Dedifferentiated amniotic fluid mesenchymal stem cell (primary cell): ENCODE data around the gene LIPN.
A peak's percentile ranks its signal among the peaks of the same experiment; 100 is the strongest.
"Not testable (repeated sequence)": the region's sequence is repeated elsewhere in the genome, so short reads cannot be mapped to it uniquely, and the experiment has no call there.

Experiments used
- DNase-seq: peaks from one replicate; pipeline ENCODE4 v3.0.0-alpha.2; 2016; ENCODE audit errors: extremely low spot score

Gene LIPN

DNA sequence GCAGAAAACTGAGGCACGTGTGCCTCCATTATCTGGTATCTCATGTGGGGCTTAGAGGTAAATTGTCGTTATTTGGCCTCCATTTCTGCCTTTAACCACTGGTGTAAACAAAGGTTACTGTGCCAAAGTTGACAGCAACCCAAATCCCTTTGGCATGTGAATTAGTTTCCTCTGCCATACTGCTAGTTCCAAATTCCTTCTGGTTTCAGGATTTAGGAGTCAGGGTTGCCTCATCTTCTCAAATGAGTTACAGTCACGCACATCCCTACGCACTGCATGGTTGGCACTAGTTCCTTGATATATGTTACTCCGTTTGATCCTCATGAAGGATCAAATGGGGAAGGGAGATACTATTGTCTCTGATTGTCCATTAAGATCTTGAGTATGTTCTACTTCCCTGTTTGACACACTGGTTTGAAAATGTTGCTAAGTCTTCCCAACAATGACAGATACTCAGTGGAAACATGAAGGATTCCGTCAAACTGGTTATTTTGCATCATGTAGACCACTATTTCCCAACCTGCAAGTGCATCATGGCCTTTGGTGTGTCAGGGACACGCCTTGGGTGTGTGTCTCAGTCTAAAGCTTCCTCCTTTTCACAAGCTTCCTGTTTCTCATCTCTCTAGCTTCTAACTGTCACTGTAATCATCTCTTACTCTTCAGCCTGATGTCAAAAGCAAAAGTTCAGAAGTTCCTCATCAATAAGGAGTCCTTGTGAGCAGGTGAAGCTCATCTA is at the start of gene LIPN:
Gene LIPN, plus strand, starts transcription at position 655 of the 736 bp plus-strand sequence. CDS start 1,386 bp downstream, outside the sequence.
- DNase-seq = no peak

DNA sequence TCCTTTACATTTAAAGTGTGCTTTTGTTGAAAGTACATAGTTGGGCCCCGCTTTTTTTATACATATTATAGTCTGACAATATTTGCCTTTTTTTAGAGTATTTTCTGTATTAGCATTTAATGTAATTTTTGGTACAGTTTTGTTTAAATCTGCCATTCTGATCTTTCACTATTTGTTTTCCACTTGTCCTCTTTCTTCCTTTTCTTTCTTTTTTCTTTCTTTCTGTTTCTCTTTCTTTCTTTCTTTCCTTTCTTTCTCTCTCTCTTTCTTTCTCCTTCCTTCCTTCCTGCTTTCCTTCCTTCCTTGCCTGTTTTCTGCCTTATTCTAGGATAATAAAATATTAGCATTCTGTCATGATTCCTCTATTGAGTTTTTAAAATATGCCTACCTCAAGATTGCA is 44.3 kb upstream of the LIPN start:
- DNase-seq = no peak

DNA sequence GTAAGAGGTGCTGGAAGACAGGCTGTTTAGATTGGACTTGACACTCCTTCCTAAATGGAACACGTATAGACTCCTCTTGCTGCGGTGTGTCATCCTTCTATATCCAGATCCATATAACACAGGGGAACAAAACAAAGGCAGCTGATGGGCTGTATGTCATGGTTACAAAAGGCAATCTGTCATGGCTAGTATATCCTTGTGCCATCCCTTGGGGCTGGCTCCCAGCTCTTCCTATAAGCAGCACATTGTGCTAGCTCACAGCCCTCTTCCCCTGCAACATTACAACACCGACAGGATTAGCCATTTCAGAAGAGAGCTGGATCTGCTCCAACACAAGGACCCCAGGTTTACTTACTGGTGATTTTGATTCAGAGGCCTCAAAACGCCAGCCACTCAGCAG is 38.4 kb upstream of the LIPN start:
- DNase-seq = no peak

GRCh38 chr10:88725798-88726197 is 34.0 kb upstream of the LIPN start:
- DNase-seq = no peak

- no peak for DNase-seq
Observed at GRCh38 chr10:88728107-88728763, 31.6 kb upstream of the LIPN start.

DNA sequence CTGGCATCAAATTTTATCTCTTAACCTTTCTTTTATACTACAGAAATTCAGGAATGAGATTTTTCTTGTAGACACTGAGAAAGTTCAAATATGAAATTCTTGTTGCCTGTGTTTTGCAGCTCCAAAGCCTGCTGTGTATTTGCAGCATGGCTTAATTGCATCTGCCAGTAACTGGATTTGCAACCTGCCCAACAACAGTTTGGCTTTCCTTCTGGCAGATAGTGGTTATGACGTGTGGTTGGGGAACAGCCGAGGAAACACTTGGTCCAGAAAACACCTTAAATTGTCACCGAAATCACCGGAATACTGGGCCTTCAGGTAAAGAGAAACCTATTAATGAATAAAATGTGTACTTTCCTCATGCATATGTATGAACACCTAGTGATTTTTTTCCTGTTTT is 29.0 kb upstream of the LIPN start:
- DNase-seq = no peak

GRCh38 chr10:88731296-88731695 is 28.5 kb upstream of the LIPN start:
- DNase-seq = no peak

DNA sequence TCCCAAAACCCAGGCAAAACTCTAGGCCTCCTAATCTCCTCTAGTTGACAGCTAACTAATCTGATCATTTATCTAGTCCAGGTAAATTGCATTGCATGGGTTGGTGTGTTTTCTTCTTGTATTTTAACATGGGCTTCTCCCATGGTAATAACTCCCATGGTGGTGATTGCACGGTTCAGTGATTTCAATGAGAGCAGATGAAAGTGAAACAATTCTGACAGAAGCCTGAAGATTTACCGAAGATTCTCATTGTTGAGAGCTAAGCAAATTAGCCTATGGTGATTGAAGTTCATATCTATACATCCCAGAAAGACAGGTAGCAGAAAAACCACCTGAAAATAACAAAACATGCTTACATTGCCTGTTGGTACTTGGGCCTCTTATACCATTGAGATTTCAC is 26.6 kb upstream of the LIPN start:
- DNase-seq = no peak

DNA sequence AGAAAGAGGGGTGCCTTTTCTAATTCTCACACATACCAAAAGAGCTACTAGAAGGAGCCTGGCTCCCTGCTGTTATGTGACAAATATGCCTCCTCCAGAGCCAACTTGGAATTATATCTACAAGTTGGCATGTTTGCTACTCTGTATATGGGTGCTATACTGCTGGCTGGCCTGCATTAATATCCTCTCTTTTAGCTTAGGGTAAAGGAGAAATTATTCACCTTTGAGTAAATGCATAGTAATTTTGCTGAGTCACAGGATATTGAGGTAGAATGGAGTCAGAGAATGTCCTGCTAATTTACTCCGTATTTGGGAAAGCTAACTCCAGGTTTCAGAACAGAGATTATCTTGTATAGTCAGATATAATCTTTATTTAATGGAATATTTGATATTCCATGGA is 24.2 kb upstream of the LIPN start:
- no peak for DNase-seq

- not testable (repeated sequence) for DNase-seq
Observed at GRCh38 chr10:88741921-88742320, 17.9 kb upstream of the LIPN start.

DNA sequence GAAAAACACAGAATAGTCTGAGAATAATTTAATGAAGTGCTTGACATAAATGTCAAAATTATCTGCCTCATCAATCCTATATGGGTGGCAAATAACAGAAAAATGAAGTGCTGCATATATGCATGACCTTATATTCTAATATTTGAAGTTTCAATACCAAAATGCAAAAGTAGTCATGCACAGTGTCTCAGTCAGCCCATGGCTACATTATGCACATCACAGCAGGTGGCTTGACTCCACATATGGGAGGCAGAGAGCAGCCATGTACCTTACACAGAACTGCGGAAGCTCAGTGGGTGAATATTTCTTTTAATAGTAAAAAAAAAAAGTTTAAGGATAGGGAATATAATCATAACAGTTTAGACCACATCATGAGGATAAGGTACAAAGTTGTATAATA is 17.4 kb upstream of the LIPN start:
- DNase-seq = no peak

DNA sequence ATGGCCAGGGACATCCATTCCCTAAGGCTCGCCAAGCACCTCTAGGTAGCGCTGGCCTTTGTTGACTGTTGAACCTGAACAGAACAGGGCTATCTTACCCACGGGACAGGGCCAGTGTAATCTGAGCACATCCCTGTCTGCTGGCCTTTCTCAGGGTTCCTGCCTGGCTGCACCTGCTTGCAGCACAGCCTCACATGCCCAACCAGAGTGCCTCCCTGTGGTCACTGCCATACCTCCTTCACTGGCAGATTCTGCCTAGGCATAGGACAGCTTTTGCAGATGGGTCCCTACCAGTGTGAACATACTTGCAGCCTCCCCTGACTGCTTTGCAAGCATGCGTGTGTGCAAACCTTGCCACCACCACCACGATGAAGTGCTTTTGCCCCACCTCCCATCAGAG is 15.8 kb upstream of the LIPN start:
- no peak for DNase-seq

GRCh38 chr10:88745633-88746032 is 14.2 kb upstream of the LIPN start:
- DNase-seq = no peak

DNA sequence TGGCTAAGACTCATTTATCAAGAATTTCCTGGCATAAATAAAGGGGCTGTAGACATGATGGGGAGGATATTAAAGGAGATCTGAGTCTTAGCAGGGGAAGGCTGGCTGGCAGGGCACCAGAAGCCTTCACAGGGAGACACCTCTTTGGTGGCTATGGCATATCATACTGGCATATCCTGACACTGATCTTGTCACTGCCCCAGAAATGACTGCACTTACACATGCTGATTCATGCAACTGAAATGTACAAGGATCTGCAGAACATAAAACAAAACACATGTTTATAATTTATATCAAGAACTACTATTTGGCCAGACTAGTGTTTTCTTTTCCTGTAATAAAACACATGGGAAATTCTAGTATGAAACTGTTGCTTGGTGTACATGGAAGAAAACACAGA is 5.5 kb upstream of the LIPN start:
- peak; percentile 61 for DNase-seq

DNA sequence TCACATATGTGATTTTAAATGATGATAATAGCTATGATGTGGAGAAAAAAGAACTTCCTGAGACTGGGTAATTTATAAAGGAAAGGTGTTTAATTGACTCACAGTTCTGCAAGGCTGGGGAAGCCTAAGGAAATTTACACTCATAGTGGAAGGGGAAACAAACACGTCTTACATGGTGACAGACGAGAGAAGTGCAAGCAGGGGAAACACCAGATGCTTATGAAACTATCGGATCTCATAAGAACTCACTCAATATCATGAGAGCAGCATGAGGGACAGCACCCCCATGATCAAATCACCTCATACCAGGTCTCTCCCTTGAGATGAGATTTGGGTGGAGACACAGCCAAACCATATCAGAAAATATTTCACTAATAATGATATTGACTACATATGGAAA is 4.1 kb upstream of the LIPN start:
- DNase-seq = no peak

GRCh38 chr10:88756660-88757059 is 3.2 kb upstream of the LIPN start:
- no peak for DNase-seq

DNA sequence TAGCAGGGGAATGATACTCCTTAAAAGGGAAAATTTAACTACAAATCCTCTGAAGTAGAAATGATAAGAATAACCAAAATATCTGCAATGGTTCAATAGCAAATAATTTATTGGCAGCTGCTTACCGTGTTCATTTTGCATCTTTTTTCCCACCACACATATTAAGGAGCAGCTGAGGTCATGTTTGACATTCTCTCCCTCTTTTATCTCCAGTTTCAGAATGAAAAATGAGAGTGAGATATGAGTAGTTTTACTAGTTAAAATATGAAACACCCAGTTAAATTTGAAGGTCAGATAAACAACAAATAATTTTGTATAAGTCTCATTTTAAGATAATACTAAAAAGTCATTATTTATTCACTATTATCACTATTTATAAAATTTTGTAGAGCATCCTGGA is 3.1 kb downstream of the LIPN start:
- DNase-seq = no peak

DNA sequence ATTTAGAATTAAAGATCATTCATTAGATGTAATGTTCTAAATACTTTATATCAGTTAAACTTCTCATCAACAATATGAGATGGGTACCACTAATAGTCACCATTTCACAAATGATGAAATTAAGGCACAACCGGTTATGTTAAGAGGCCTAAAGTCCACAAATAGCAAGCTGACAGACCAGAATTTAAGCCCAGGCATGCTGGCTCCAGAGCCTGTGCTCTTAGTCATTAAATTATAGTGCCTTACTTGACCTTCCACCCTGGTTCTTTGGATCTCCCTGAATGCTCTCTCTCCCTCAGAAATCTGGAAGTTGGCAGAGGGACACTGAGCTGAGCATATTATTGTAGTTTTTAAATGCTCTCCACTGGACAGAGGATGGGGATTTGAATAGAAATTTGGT is 3.6 kb downstream of the LIPN start:
- no peak for DNase-seq

DNA sequence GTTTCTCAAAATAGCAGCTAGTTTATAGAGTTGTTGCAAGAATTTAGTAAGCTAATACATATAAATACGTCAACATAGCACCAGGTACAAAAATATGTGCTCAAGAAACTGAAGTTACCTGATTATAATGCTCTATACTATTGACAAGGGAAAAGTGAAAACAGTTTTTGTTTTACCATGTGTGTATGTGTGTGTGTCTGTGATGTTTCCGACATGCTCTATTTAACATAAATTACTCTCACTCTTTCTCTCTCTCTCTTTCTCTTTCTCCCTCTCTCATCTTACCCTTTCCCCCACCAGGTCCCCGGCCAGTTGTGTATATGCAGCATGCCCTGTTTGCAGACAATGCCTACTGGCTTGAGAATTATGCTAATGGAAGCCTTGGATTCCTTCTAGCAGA is 4.3 kb downstream of the LIPN start:
- no peak for DNase-seq

DNA sequence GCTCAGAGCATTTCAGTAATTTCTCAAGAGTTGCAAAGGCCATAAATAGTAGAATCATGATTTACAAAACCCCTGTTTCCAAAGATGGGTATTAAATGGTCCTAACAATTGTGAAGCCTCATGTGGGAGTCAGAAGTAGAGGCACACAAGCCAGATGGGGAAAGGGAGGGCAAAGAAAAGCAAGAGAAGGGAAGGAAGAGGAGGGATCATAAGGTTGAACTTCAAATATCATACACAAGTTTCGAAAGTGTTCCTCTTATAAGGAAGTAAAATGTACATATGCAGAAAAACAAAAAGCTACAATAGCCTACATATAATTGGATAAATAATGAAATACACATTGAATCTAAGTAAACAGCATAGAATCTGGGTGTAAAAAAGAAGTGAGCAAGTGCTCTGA is 6.0 kb downstream of the LIPN start:
- no peak for DNase-seq

- DNase-seq = no peak
Observed at GRCh38 chr10:88769384-88769783, 9.6 kb downstream of the LIPN start.

DNA sequence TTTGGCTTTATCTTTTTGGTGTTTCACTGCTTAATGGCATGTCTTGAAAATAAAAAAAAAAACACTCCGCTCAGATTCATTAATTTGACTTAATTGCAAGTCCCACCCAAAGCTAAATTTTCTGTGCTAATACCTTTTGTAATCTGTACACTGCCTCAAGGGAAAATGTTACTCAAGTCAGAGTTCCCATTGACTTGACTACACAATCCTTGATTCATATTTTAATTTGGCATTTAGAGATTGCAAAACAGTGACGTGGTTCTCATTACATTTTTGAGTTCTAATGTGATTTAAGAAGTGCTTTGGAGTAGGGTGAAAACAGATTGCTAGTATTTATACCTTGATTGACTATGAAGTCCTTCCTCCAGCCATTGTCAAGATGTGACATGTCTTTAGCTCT is 21.4 kb downstream of the LIPN start:
- no peak for DNase-seq

- DNase-seq = no peak
Observed at GRCh38 chr10:88782222-88782621, 22.4 kb downstream of the LIPN start.

- DNase-seq = no peak
Observed at GRCh38 chr10:88783724-88784123, 23.9 kb downstream of the LIPN start.
